ENCODE measurements around the gene BCL2L11. TPM values are rescaled to one million over a fixed set of nuclear protein-coding genes. Genes with fewer than 3 reads are reported as not detected.
A peak's percentile ranks its signal among the peaks of the same experiment; 100 is the strongest.

Gene BCL2L11
- total RNA-seq, 1 donor from 2014 or later, result 11.4 TPM

DNA sequence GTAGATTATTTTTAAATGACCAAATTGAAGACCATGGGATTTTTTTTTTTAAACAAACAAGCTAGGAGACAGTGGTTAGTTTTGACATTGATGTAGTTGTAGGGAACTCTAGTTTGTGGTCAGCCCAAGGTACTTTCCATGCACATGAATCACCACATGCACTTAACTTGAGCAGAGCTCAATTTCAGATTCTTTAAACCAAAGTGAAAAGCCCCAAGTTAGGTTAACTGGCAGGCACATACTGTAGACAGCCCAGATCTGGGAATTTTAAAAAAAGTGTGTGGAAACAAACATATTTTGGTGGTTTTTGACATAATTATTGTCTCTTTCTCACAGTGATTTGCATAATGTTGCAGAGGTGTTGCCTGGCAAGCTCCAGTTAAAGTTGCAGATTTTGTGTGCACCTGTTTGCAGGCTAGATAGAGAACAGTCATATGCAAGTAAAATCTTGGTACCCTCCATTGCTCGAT lies 88.4 kb downstream of the BCL2L11 start:
- no peak overlapping the region for H3K4me3 Mint-ChIP-seq (ENCODE audit: unreplicated experiment)
- H3K4me1 Mint-ChIP-seq (ENCODE audit: low read depth), result peaks cover 17% of the 10 kb centered on the region
- peaks cover 14% of the 10 kb centered on the region for H3K9me3 Mint-ChIP-seq (ENCODE audit: low read depth)
- DNase-seq (ENCODE audit: low spot score), result no peak
- peak overlapping the region; percentile 8 for H3K27ac Mint-ChIP-seq (ENCODE audit: unreplicated experiment)
- peaks cover 18% of the 10 kb centered on the region for H3K36me3 Mint-ChIP-seq (ENCODE audit: low read depth)
- H3K27me3 Mint-ChIP-seq (ENCODE audit: low read depth), result no peaks in the 10 kb centered on the region
- TF ChIP-seq, protein P1, sequence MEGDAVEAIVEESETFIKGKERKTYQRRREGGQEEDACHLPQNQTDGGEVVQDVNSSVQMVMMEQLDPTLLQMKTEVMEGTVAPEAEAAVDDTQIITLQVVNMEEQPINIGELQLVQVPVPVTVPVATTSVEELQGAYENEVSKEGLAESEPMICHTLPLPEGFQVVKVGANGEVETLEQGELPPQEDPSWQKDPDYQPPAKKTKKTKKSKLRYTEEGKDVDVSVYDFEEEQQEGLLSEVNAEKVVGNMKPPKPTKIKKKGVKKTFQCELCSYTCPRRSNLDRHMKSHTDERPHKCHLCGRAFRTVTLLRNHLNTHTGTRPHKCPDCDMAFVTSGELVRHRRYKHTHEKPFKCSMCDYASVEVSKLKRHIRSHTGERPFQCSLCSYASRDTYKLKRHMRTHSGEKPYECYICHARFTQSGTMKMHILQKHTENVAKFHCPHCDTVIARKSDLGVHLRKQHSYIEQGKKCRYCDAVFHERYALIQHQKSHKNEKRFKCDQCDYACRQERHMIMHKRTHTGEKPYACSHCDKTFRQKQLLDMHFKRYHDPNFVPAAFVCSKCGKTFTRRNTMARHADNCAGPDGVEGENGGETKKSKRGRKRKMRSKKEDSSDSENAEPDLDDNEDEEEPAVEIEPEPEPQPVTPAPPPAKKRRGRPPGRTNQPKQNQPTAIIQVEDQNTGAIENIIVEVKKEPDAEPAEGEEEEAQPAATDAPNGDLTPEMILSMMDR (IDR thresholded peaks at IDR 0.05), result no peak

GRCh38 chr2:111210036-111210435 lies 89.3 kb downstream of the BCL2L11 start:
- H3K27ac Mint-ChIP-seq (ENCODE audit: unreplicated experiment), result no peak overlapping the region
- no peak overlapping the region for H3K4me3 Mint-ChIP-seq (ENCODE audit: unreplicated experiment)
- DNase-seq (ENCODE audit: low spot score), result no peak
- H3K36me3 Mint-ChIP-seq (ENCODE audit: low read depth), result peaks cover 25% of the 10 kb centered on the region
- H3K4me1 Mint-ChIP-seq (ENCODE audit: low read depth), result peaks cover 17% of the 10 kb centered on the region
- no peaks in the 10 kb centered on the region for H3K27me3 Mint-ChIP-seq (ENCODE audit: low read depth)
- peaks cover 24% of the 10 kb centered on the region for H3K9me3 Mint-ChIP-seq (ENCODE audit: low read depth)
- TF ChIP-seq, protein P1 (IDR thresholded peaks at IDR 0.05), result no peak

DNA sequence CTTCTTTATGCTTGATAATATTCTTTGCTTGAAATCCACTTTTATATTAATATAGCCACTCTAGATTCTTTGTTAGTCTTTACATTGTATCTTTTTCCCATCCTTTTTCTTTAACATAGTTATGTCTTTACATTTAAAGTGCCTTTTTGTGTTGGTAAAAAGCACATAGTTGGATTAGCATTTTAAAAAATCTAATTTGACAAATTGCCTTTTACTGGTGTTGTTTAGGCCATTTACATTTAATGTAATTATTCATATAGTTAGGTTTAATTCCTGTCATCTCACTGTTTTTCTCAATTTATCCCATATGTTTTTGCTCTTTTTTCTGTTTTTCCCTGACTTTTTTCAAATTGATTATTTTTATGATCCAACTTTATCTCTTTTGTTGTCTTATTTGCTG lies 93.2 kb downstream of the BCL2L11 start:
- Mint-ChIP-seq H3K4me3 (ENCODE audit: unreplicated experiment) (no peak overlapping the region), H3K4me1 (ENCODE audit: low read depth) (peaks cover 13% of the 10 kb centered on the region), H3K36me3 (ENCODE audit: low read depth) (peaks cover 18% of the 10 kb centered on the region), H3K27ac (ENCODE audit: unreplicated experiment) (no peak overlapping the region), H3K9me3 (ENCODE audit: low read depth) (peaks cover 26% of the 10 kb centered on the region), H3K27me3 (ENCODE audit: low read depth) (no peaks in the 10 kb centered on the region)
- TF ChIP-seq, protein P1 (IDR thresholded peaks at IDR 0.05), result no peak
- DNase-seq (ENCODE audit: low spot score), result no peak

DNA sequence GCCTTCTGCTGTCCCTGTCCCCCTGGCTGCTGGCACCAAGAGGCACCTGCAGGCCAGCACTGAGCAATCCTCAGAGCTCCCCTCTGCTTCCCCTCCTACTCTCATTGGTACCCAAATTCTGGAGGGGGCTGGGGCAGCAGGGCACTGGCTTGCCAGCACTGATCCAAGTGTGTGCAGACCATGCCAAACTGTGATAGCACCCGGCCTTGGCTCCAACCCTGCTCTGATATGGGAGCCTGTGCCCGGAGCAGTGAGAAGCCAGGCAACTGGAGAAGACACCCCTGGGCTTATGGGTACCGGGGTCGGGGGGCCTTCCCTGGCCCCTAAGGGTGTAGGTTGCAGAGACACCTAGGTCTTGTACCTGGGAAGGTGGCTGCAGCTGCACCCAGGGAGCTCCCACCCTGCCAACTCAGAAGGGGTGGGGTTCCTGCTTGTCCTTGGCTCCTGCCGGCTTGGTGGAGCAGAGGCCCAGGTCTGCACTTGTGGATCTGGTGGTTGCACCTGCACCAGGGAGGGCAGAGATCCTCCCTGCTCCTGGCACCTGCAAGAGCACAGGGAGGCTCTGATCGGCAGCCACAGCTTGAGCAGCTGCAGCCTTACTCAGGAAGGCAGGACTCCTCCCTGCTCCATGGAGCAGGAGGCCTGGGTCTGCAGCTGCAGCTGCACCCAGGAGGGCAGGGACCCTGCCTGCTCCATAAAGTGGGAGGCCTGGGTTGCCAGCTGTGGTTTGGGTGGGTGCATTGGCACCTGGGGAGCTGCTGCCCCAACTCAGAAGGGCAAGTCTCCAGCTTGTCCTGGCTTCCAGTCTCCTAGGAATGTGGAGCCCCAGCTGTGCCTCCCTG lies 96.3 kb downstream of the BCL2L11 start:
- no peak for DNase-seq (ENCODE audit: low spot score)
- Mint-ChIP-seq H3K9me3 (ENCODE audit: low read depth) (peaks cover 21% of the 10 kb centered on the region), H3K27me3 (ENCODE audit: low read depth) (no peaks in the 10 kb centered on the region), H3K4me3 (ENCODE audit: unreplicated experiment) (no peak overlapping the region), H3K36me3 (ENCODE audit: low read depth) (peaks cover 17% of the 10 kb centered on the region), H3K27ac (ENCODE audit: unreplicated experiment) (no peak overlapping the region), H3K4me1 (ENCODE audit: low read depth) (peaks cover 16% of the 10 kb centered on the region)
- TF ChIP-seq, protein P1 (IDR thresholded peaks at IDR 0.05), result no peak

Measured in chondrocyte (in vitro differentiated cells).